Measurements from ENCODE around the gene CUL9.

CUL9 gene

GRCh38 chr6:43246301-43247113 lies 64.5 kb downstream of the CUL9 start:
- DNase-seq = no peak
- no peak overlapping the region for H2BK5ac ChIP-seq (ENCODE audit: low read depth, low read length, poor library complexity, severe bottlenecking)
- H3K4me1 ChIP-seq (ENCODE audit: control insufficient read depth, insufficient read depth, low read depth, low read length) = peaks cover 16% of the 10 kb centered on the region
- no peak overlapping the region for H3K18ac ChIP-seq (ENCODE audit: low read depth in 1 of 2, low read length in 2 of 2)
- H4K91ac ChIP-seq (ENCODE audit: low read length) = no peak overlapping the region
- peaks cover 84 to 85% of the 10 kb centered on the region in 2 experiments for H3K27me3 ChIP-seq (ENCODE audit: control insufficient read depth in 1 of 2, insufficient read depth in 1 of 2, low read length in 2 of 2)
- no peak overlapping the region for H3K14ac ChIP-seq (ENCODE audit: low read length in 2 of 2)
- H2AK5ac ChIP-seq (ENCODE audit: low read length, severe bottlenecking) = no peak overlapping the region
- peak overlapping the region; percentile 80 for H2AFZ ChIP-seq (ENCODE audit: low read depth, low read length)
- H3K23ac ChIP-seq (ENCODE audit: low read length in 2 of 2) = no peak overlapping the region
- peak overlapping the region in 1 of 2 experiments; percentile 79 for H3K4me3 ChIP-seq (ENCODE audit: insufficient read depth in 1 of 2, low read depth in 1 of 2, low read length in 2 of 2)
- H2BK120ac ChIP-seq (ENCODE audit: low read depth, low read length) = no peak overlapping the region
- no peak overlapping the region for H2BK12ac ChIP-seq (ENCODE audit: low read length in 2 of 2)
- WGBS = 9% methylated on average over 14 of the region's 27 CpGs
- H4K8ac ChIP-seq (ENCODE audit: low read length) = no peak overlapping the region
- no peaks in the 10 kb centered on the region for H3K36me3 ChIP-seq (ENCODE audit: control insufficient read depth in 1 of 2, insufficient read depth in 2 of 2, low read depth in 1 of 2, low read length in 2 of 2)
- H3K9ac ChIP-seq (ENCODE audit: low read length) = no peak overlapping the region
- H3K27ac ChIP-seq (ENCODE audit: low read length, poor library complexity, severe bottlenecking) = no peak overlapping the region
- peaks cover 3% of the 10 kb centered on the region for H3K9me3 ChIP-seq (ENCODE audit: control insufficient read depth, low read length)
- no peak overlapping the region for H3K4ac ChIP-seq (ENCODE audit: low read depth in 1 of 2, low read length in 2 of 2)
- H3K79me1 ChIP-seq (replicated peaks; ENCODE audit: low read length, poor library complexity, severe bottlenecking) = no peaks in the 10 kb centered on the region
- no peak overlapping the region for H2BK15ac ChIP-seq (ENCODE audit: low read depth, poor library complexity, severe bottlenecking)
- H3K4me2 ChIP-seq (ENCODE audit: low read length, poor library complexity, severe bottlenecking) = peak overlapping the region; percentile 59

- H3K14ac ChIP-seq (ENCODE audit: low read length in 2 of 2) = no peak overlapping the region
- no peak overlapping the region for H3K18ac ChIP-seq (ENCODE audit: low read depth in 1 of 2, low read length in 2 of 2)
- H2BK12ac ChIP-seq (ENCODE audit: low read length in 2 of 2) = no peak overlapping the region
- no peaks in the 10 kb centered on the region for H3K79me1 ChIP-seq (replicated peaks; ENCODE audit: low read length, poor library complexity, severe bottlenecking)
- H3K4me1 ChIP-seq (ENCODE audit: control insufficient read depth, insufficient read depth, low read depth, low read length) = peaks cover 17% of the 10 kb centered on the region
- H3K27ac ChIP-seq (ENCODE audit: low read length, poor library complexity, severe bottlenecking) = no peak overlapping the region
- H4K8ac ChIP-seq (ENCODE audit: low read length) = no peak overlapping the region
- H4K91ac ChIP-seq (ENCODE audit: low read length) = no peak overlapping the region
- H2BK5ac ChIP-seq (ENCODE audit: low read depth, low read length, poor library complexity, severe bottlenecking) = no peak overlapping the region
- peaks cover 82 to 85% of the 10 kb centered on the region in 2 experiments for H3K27me3 ChIP-seq (ENCODE audit: control insufficient read depth in 1 of 2, insufficient read depth in 1 of 2, low read length in 2 of 2)
- H3K23ac ChIP-seq (ENCODE audit: low read length in 2 of 2) = peak overlapping the region in 1 of 2 experiments; percentile 23
- no peaks in the 10 kb centered on the region for H3K9me3 ChIP-seq (ENCODE audit: control insufficient read depth, low read length)
- H2BK15ac ChIP-seq (ENCODE audit: low read depth, poor library complexity, severe bottlenecking) = no peak overlapping the region
- peak overlapping the region in 1 of 2 experiments; percentile 79 for H3K4me3 ChIP-seq (ENCODE audit: insufficient read depth in 1 of 2, low read depth in 1 of 2, low read length in 2 of 2)
- H2AK5ac ChIP-seq (ENCODE audit: low read length, severe bottlenecking) = no peak overlapping the region
- peak overlapping the region; percentile 80 for H2AFZ ChIP-seq (ENCODE audit: low read depth, low read length)
- H2BK120ac ChIP-seq (ENCODE audit: low read depth, low read length) = no peak overlapping the region
- 3% methylated on average over 40 of the region's 46 CpGs for WGBS
- H3K4me2 ChIP-seq (ENCODE audit: low read length, poor library complexity, severe bottlenecking) = peak overlapping the region; percentile 59
- peak; percentile 46 for DNase-seq
- no peaks in the 10 kb centered on the region for H3K36me3 ChIP-seq (ENCODE audit: control insufficient read depth in 1 of 2, insufficient read depth in 2 of 2, low read depth in 1 of 2, low read length in 2 of 2)
- no peak overlapping the region for H3K4ac ChIP-seq (ENCODE audit: low read depth in 1 of 2, low read length in 2 of 2)
- H3K9ac ChIP-seq (ENCODE audit: low read length) = no peak overlapping the region
Observed at GRCh38 chr6:43247114-43247999, 65.4 kb downstream of the CUL9 start.

GRCh38 chr6:43248101-43248500 lies 66.1 kb downstream of the CUL9 start:
- no peak overlapping the region for H3K4me2 ChIP-seq (ENCODE audit: low read length, poor library complexity, severe bottlenecking)
- no peak overlapping the region for H3K4me3 ChIP-seq (ENCODE audit: insufficient read depth in 1 of 2, low read depth in 1 of 2, low read length in 2 of 2)
- H3K36me3 ChIP-seq (ENCODE audit: control insufficient read depth in 1 of 2, insufficient read depth in 2 of 2, low read depth in 1 of 2, low read length in 2 of 2) = no peaks in the 10 kb centered on the region
- no peak overlapping the region for H3K18ac ChIP-seq (ENCODE audit: low read depth in 1 of 2, low read length in 2 of 2)
- H3K79me1 ChIP-seq (replicated peaks; ENCODE audit: low read length, poor library complexity, severe bottlenecking) = no peaks in the 10 kb centered on the region
- no peak for DNase-seq
- peaks cover 82 to 84% of the 10 kb centered on the region in 2 experiments for H3K27me3 ChIP-seq (ENCODE audit: control insufficient read depth in 1 of 2, insufficient read depth in 1 of 2, low read length in 2 of 2)
- peaks cover 17% of the 10 kb centered on the region for H3K4me1 ChIP-seq (ENCODE audit: control insufficient read depth, insufficient read depth, low read depth, low read length)
- no peak overlapping the region for H3K4ac ChIP-seq (ENCODE audit: low read depth in 1 of 2, low read length in 2 of 2)
- no peak overlapping the region for H2BK12ac ChIP-seq (ENCODE audit: low read length in 2 of 2)
- no peak overlapping the region for H4K91ac ChIP-seq (ENCODE audit: low read length)
- no peak overlapping the region for H2BK120ac ChIP-seq (ENCODE audit: low read depth, low read length)
- no peak overlapping the region for H3K14ac ChIP-seq (ENCODE audit: low read length in 2 of 2)
- H2AK5ac ChIP-seq (ENCODE audit: low read length, severe bottlenecking) = no peak overlapping the region
- H3K9me3 ChIP-seq (ENCODE audit: control insufficient read depth, low read length) = no peaks in the 10 kb centered on the region
- H3K9ac ChIP-seq (ENCODE audit: low read length) = no peak overlapping the region
- H3K23ac ChIP-seq (ENCODE audit: low read length in 2 of 2) = no peak overlapping the region
- no peak overlapping the region for H3K27ac ChIP-seq (ENCODE audit: low read length, poor library complexity, severe bottlenecking)
- H2AFZ ChIP-seq (ENCODE audit: low read depth, low read length) = no peak overlapping the region
- H2BK15ac ChIP-seq (ENCODE audit: low read depth, poor library complexity, severe bottlenecking) = no peak overlapping the region
- H4K8ac ChIP-seq (ENCODE audit: low read length) = no peak overlapping the region
- 64% methylated on average over 1 of the region's 3 CpGs for WGBS
- no peak overlapping the region for H2BK5ac ChIP-seq (ENCODE audit: low read depth, low read length, poor library complexity, severe bottlenecking)

- Histone ChIP-seq H3K9ac (ENCODE audit: low read length) (no peak overlapping the region), H2BK12ac (ENCODE audit: low read length in 2 of 2) (no peak overlapping the region), H2BK15ac (ENCODE audit: low read depth, poor library complexity, severe bottlenecking) (no peak overlapping the region), H4K91ac (ENCODE audit: low read length) (no peak overlapping the region), H2BK120ac (ENCODE audit: low read depth, low read length) (no peak overlapping the region), H3K79me1 (replicated peaks; ENCODE audit: low read length, poor library complexity, severe bottlenecking) (no peaks in the 10 kb centered on the region), H3K4me1 (ENCODE audit: control insufficient read depth, insufficient read depth, low read depth, low read length) (peaks cover 14% of the 10 kb centered on the region), H3K4ac (ENCODE audit: low read depth in 1 of 2, low read length in 2 of 2) (no peak overlapping the region), H3K4me3 (ENCODE audit: insufficient read depth in 1 of 2, low read depth in 1 of 2, low read length in 2 of 2) (no peak overlapping the region), H3K18ac (ENCODE audit: low read depth in 1 of 2, low read length in 2 of 2) (no peak overlapping the region), H2AFZ (ENCODE audit: low read depth, low read length) (no peak overlapping the region), H4K8ac (ENCODE audit: low read length) (no peak overlapping the region), H3K9me3 (ENCODE audit: control insufficient read depth, low read length) (no peaks in the 10 kb centered on the region), H3K27ac (ENCODE audit: low read length, poor library complexity, severe bottlenecking) (no peak overlapping the region), H3K4me2 (ENCODE audit: low read length, poor library complexity, severe bottlenecking) (no peak overlapping the region), H2BK5ac (ENCODE audit: low read depth, low read length, poor library complexity, severe bottlenecking) (no peak overlapping the region), H3K36me3 (ENCODE audit: control insufficient read depth in 1 of 2, insufficient read depth in 2 of 2, low read depth in 1 of 2, low read length in 2 of 2) (no peaks in the 10 kb centered on the region), H3K27me3 (ENCODE audit: control insufficient read depth in 1 of 2, insufficient read depth in 1 of 2, low read length in 2 of 2) (peaks cover 85 to 87% of the 10 kb centered on the region in 2 experiments), H2AK5ac (ENCODE audit: low read length, severe bottlenecking) (no peak overlapping the region), H3K23ac (ENCODE audit: low read length in 2 of 2) (no peak overlapping the region), H3K14ac (ENCODE audit: low read length in 2 of 2) (no peak overlapping the region)
- DNase-seq = no peak
Observed at GRCh38 chr6:43248791-43249190, 66.8 kb downstream of the CUL9 start.

Data from mesenchymal stem cell (in vitro differentiated cells and primary cell).